ENCODE data around the gene ADGRD1.

ADGRD1 gene

DNA sequence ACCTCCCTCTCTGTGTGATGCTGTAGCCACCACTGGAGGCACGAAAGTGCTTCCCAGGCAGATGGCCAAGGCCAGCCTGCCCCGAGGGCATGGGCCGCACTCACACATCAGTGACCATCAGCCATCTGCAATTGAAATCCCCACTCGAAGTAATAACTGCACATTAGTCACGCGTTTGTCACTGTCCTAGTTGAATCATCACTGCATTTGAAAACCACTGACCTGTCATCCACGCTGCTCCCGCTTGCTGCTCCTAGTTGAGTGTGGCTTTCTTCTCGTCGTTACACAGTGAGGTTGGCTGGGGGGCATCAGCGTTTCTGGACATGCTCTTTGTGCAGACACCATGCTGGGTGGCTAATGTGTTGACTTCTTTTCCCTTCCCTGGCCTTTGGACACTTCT is 176.1 kb downstream of the ADGRD1 start:
- Histone ChIP-seq H3K9me3 (ENCODE audit: insufficient read depth, low read length, severe bottlenecking) (no peaks in the 10 kb centered on the region), H3K27ac (ENCODE audit: low read length) (no peak overlapping the region)
- no peak for ATAC-seq (ENCODE audit: insufficient read depth, low read depth)

DNA sequence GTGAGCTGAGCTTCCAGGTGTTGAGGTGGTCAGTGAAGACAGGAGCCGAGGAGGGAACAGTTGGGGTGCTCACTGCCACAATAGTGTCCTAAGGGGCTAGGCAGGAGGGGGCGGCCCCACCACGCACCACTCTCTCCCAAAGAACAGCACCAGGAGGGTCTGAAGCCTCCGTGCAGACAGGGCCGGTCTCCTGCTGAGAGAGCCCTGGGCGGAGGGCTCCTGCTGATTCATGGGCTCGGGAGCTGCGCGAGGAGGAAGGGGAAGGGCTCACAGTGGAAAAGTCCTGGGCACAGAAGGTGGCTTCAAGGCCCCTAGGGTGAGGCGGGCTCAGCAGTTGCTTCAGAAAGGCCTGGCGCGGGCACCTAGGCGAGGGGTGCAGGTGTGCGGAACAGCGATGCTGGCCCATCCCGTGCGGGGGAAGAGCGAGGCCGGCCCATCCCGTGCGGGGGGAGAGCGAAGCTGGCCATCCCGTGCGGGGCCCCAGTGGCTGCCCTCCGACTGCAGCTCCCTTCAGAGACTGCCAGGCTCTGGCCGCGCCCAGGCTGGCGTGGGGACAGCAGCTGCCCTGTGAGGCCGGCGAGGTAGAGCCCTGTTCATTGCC is 176.7 kb downstream of the ADGRD1 start:
- TF ChIP-seq, protein P1, sequence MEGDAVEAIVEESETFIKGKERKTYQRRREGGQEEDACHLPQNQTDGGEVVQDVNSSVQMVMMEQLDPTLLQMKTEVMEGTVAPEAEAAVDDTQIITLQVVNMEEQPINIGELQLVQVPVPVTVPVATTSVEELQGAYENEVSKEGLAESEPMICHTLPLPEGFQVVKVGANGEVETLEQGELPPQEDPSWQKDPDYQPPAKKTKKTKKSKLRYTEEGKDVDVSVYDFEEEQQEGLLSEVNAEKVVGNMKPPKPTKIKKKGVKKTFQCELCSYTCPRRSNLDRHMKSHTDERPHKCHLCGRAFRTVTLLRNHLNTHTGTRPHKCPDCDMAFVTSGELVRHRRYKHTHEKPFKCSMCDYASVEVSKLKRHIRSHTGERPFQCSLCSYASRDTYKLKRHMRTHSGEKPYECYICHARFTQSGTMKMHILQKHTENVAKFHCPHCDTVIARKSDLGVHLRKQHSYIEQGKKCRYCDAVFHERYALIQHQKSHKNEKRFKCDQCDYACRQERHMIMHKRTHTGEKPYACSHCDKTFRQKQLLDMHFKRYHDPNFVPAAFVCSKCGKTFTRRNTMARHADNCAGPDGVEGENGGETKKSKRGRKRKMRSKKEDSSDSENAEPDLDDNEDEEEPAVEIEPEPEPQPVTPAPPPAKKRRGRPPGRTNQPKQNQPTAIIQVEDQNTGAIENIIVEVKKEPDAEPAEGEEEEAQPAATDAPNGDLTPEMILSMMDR (IDR thresholded peaks at IDR 0.05; ENCODE audit: borderline replicate concordance, extremely low read depth, low read length, poor library complexity, severe bottlenecking): no peak
- no peak for TF ChIP-seq EZH2 (IDR thresholded peaks at IDR 0.05; ENCODE audit: borderline replicate concordance, low read depth, low read length, severe bottlenecking)
- DNase-seq (no peak), ATAC-seq (ENCODE audit: insufficient read depth, low read depth) (no peak)
- Histone ChIP-seq H3K27ac (ENCODE audit: low read length) (no peak overlapping the region), H4K20me1 (ENCODE audit: insufficient read depth, low read length) (peaks cover 4% of the 10 kb centered on the region; the same call in 1 of the 2 replicates), H3K4me1 (ENCODE audit: insufficient read depth, low read length) (no peaks in the 10 kb centered on the region), H3K9me3 (ENCODE audit: insufficient read depth, low read length, severe bottlenecking) (no peaks in the 10 kb centered on the region), H3K36me3 (ENCODE audit: insufficient read depth, low read length) (no peaks in the 10 kb centered on the region), H3K79me2 (ENCODE audit: insufficient read depth, low read length) (no peaks in the 10 kb centered on the region), H3K27me3 (ENCODE audit: insufficient read depth, low read length, poor library complexity) (no peaks in the 10 kb centered on the region), H2AFZ (ENCODE audit: low read depth, low read length) (no peak overlapping the region), H3K4me3 (ENCODE audit: low read depth in 1 of 2, low read length in 2 of 2) (no peak overlapping the region), H3K4me2 (ENCODE audit: insufficient read depth, low read length) (no peak overlapping the region), H3K9ac (ENCODE audit: low read depth, low read length) (no peak overlapping the region)

More for the DNA sequence above, 176.1 kb downstream of the ADGRD1 start:
- peaks cover 4% of the 10 kb centered on the region; the same call in 1 of the 2 replicates for H4K20me1 ChIP-seq (ENCODE audit: insufficient read depth, low read length)
- no peak for DNase-seq
- H3K36me3 ChIP-seq (ENCODE audit: insufficient read depth, low read length): no peaks in the 10 kb centered on the region
- no peaks in the 10 kb centered on the region for H3K79me2 ChIP-seq (ENCODE audit: insufficient read depth, low read length)
- H2AFZ ChIP-seq (ENCODE audit: low read depth, low read length): no peak overlapping the region
- no peak overlapping the region for H3K4me2 ChIP-seq (ENCODE audit: insufficient read depth, low read length)
- no peak overlapping the region for H3K4me3 ChIP-seq (ENCODE audit: low read depth in 1 of 2, low read length in 2 of 2)
- H3K27me3 ChIP-seq (ENCODE audit: insufficient read depth, low read length, poor library complexity): no peaks in the 10 kb centered on the region
- H3K4me1 ChIP-seq (ENCODE audit: insufficient read depth, low read length): no peaks in the 10 kb centered on the region
- H3K9ac ChIP-seq (ENCODE audit: low read depth, low read length): no peak overlapping the region
- TF ChIP-seq, protein P1 (IDR thresholded peaks at IDR 0.05; ENCODE audit: borderline replicate concordance, extremely low read depth, low read length, poor library complexity, severe bottlenecking): no peak
- no peak for TF ChIP-seq EZH2 (IDR thresholded peaks at IDR 0.05; ENCODE audit: borderline replicate concordance, low read depth, low read length, severe bottlenecking)

- no peak for DNase-seq
- Histone ChIP-seq H4K20me1 (ENCODE audit: insufficient read depth, low read length) (peaks cover 4% of the 10 kb centered on the region; the same call in 1 of the 2 replicates), H3K79me2 (ENCODE audit: insufficient read depth, low read length) (no peaks in the 10 kb centered on the region), H3K36me3 (ENCODE audit: insufficient read depth, low read length) (no peaks in the 10 kb centered on the region), H3K27ac (ENCODE audit: low read length) (no peak overlapping the region), H3K9me3 (ENCODE audit: insufficient read depth, low read length, severe bottlenecking) (no peaks in the 10 kb centered on the region), H3K9ac (ENCODE audit: low read depth, low read length) (no peak overlapping the region), H3K27me3 (ENCODE audit: insufficient read depth, low read length, poor library complexity) (no peaks in the 10 kb centered on the region), H2AFZ (ENCODE audit: low read depth, low read length) (no peak overlapping the region), H3K4me3 (ENCODE audit: low read depth in 1 of 2, low read length in 2 of 2) (no peak overlapping the region), H3K4me1 (ENCODE audit: insufficient read depth, low read length) (no peaks in the 10 kb centered on the region), H3K4me2 (ENCODE audit: insufficient read depth, low read length) (no peak overlapping the region)
- no peak for ATAC-seq (ENCODE audit: insufficient read depth, low read depth)
- TF ChIP-seq EZH2 (IDR thresholded peaks at IDR 0.05; ENCODE audit: borderline replicate concordance, low read depth, low read length, severe bottlenecking): no peak
- TF ChIP-seq, protein P1 (IDR thresholded peaks at IDR 0.05; ENCODE audit: borderline replicate concordance, extremely low read depth, low read length, poor library complexity, severe bottlenecking): no peak
Observed at GRCh38 chr12:131131077-131131807, 177.5 kb downstream of the ADGRD1 start.

All from DND-41 (cell line).